HG03064 (cell line): Measurements from ENCODE around the gene ULK1.
"Not testable (repeated sequence)": the region's sequence is repeated elsewhere in the genome, so short reads cannot be mapped to it uniquely, and the experiment has no call there.

Experiments used
- ATAC-seq: cut with Tn5 transposase; IDR thresholded peaks from one replicate; pipeline ENCODE4 v1.9.1; 2021; ENCODE audit warnings: low read depth; ENCODE audit not compliant: unreplicated experiment

The ULK1 gene

GRCh38 chr12:131861261-131862083, 33.0 kb upstream of the ULK1 start:
- no peak for ATAC-seq

GRCh38 chr12:131862084-131862441, 32.4 kb upstream of the ULK1 start:
- ATAC-seq, result no peak

- ATAC-seq, result no peak
These were observed 31.8 kb upstream of the ULK1 start for GRCh38 chr12:131862600-131862993.

GRCh38 chr12:131862994-131863710, 31.3 kb upstream of the ULK1 start:
- no peak for ATAC-seq

GRCh38 chr12:131863711-131864396, 30.6 kb upstream of the ULK1 start:
- no peak for ATAC-seq

- ATAC-seq, result no peak
These were observed 30.0 kb upstream of the ULK1 start for GRCh38 chr12:131864469-131864868.

GRCh38 chr12:131865180-131865875, 29.1 kb upstream of the ULK1 start:
- ATAC-seq, result no peak

GRCh38 chr12:131867471-131867870, 27.0 kb upstream of the ULK1 start:
- ATAC-seq, result no peak

GRCh38 chr12:131867891-131868675, 26.3 kb upstream of the ULK1 start:
- ATAC-seq, result no peak

- ATAC-seq, result no peak
These were observed 24.5 kb upstream of the ULK1 start for GRCh38 chr12:131869871-131870418.

GRCh38 chr12:131871677-131872076, 22.7 kb upstream of the ULK1 start:
- no peak for ATAC-seq

- ATAC-seq, result no peak
These were observed 22.0 kb upstream of the ULK1 start for GRCh38 chr12:131872154-131873051.

GRCh38 chr12:131873293-131873692, 21.1 kb upstream of the ULK1 start:
- no peak for ATAC-seq

GRCh38 chr12:131874972-131875371, 19.4 kb upstream of the ULK1 start:
- not testable (repeated sequence) for ATAC-seq

GRCh38 chr12:131877216-131877615, 17.2 kb upstream of the ULK1 start:
- not testable (repeated sequence) for ATAC-seq

GRCh38 chr12:131878436-131878835, 16.0 kb upstream of the ULK1 start:
- not testable (repeated sequence) for ATAC-seq

- ATAC-seq, result no peak
These were observed 11.5 kb upstream of the ULK1 start for GRCh38 chr12:131882804-131883520.

- ATAC-seq, result no peak
These were observed 10.9 kb upstream of the ULK1 start for GRCh38 chr12:131883521-131883900.
